GM18951 (cell line): ENCODE data around the gene MLPH.
A peak's percentile ranks its signal among the peaks of the same experiment; 100 is the strongest.

Source experiments
- POLR2A ChIP-seq: IDR thresholded peaks from 4 replicates; pipeline ENCODE4 v1.6.1; 2011; ENCODE audit warnings: mild to moderate bottlenecking; ENCODE audit not compliant: insufficient read length, insufficient read depth; ENCODE audit errors: extremely low read depth
- in situ Hi-C: fragments of 300-500 bp; cut with MboI; formaldehyde crosslinking; loops from one replicate; pipeline ENCODE4 v1.12.0; 2022; ENCODE audit warnings: low sequenced_read_pairs, mixed read lengths, inconsistent platforms; ENCODE audit not compliant: unreplicated experiment

The MLPH gene

DNA sequence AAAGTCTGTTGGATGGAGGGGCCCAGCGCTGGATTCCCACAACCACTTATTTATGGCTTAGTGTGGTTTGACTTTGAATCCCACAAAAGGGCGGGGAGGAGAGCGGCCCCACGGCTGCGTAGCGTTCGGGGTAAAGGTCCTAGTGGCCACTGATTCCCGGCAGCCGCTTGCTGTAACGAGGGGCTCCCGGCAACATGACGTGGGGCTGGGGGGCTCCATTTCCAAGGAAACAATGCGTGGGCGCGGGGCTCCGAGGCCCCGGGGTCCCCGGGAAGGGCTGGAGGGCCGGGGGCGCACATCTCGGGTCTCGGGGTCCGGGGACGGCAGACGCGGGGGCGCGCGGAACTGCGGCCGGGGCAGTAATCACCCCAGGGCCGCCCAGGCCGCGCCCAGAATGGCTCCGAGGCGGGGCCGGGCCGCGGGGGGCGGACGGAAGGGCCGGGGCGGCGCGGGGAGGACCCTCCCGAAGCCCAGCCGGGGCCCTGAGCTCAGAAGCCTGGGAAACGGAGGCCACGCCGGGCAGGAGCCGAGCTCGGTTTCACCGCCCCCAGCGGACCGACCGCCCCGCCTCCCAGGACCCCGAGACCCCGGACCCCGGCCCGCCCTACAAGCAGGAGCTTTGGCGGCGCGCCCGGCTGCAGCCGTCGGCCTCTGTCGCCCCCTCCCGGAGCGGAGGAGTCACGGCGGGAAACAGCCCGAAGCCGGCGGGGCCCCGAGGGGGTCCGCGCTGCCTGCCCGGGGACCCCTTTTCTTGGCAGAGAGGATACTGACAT lies 11.9 kb upstream of the MLPH start:
- TF ChIP-seq POLR2A, result peak; percentile 41
- in situ Hi-C loops, result no loop called here

DNA sequence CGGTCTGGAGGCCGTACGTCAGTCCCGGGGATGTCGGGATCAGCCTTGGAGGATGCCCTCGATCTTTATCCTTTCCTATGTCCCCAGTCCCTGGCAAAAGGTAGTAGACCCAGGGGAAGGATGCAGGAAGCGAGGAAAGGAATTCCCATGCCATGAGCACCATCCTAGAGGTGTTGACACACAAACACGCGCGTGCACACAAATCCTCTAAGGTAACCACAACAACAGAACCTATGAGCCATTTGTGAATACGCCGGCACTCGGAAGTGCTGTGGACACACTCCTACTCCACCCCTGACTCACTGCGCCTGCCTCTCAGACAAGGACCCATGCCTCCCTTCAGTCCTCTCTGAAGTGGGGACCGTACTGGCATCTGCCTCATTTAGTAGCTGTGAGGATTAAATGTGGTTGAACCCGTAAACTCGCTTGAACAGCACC lies 11.3 kb upstream of the MLPH start:
- no peak for TF ChIP-seq POLR2A
- in situ Hi-C loops, result no loop called here

DNA sequence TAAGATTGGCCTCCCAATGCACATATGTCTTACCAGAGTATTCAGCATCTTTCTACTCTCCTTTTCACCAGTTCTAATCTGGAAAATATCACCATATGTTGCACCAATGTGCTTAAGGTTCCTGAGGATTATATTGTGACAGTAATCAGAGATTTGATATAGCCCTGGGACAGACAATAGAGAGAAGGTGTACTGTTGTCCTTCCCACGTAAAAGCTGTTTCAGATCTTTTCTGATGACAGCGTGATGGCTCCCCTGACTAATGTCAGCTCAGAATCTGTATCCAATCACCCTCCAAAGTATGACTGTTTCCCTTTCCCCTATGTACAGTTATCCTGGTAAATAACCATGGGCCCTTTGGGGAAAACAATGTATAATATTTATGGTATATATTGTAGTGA lies 9.0 kb upstream of the MLPH start:
- in situ Hi-C loops, result no loop called here
- TF ChIP-seq POLR2A, result no peak

DNA sequence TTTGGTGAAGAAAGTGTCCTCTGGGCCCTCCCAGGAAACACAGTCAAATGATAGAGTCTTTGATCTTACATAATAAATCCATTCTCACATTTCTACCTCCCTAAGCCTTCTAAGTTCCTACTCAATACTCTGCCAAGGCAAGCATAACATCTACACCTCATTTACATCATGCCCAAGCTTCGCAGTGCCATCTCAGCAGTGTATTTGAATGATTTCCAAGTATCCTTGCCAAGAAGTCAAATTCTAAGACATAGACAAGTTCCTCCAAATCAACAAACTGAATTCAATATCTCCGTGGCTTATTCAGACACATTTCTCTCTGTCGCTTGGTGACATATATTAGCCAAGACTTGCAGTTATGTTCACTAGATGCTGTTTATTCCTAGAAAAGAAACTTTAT lies 8.1 kb upstream of the MLPH start:
- TF ChIP-seq POLR2A, result no peak
- in situ Hi-C loops, result no loop called here

DNA sequence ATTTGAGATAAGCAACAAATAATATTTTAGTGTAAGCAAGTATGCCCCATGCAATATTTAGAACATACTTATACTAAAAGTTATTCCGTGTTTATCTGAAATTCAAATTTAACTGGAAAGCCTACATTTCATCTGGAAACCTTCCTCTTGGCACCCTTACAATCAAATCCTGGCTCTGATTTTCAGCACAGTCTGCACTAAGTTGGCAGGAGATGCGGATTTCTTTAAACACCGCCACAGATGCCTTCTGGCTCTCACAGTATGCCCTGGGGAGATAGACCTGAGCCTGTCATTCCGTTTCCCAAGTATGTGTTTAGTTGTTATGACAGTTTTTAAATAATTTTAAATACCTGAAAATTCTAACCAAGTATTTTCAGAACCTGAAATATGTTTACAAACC lies 7.3 kb upstream of the MLPH start:
- TF ChIP-seq POLR2A, result no peak
- in situ Hi-C loops, result no loop called here

DNA sequence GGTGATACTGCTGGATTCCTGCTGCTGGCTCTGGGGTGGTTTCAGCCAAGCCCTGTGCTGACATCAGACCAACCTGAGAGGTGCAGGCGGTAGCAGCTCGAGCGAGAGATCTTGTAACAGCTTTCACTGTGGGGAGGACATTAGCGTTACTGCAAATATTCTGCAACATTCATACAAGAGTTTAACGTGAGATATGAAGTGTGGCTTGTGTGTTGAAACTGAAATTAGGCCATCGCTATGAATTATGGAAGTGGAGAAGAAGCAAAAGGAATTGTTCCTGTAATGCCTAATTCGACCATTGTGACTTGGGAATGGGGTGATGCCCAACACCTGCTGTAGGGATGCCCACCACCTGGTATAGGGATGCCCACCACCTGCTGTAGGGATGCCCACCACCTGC lies 6.5 kb upstream of the MLPH start:
- TF ChIP-seq POLR2A, result no peak
- in situ Hi-C loops, result no loop called here

DNA sequence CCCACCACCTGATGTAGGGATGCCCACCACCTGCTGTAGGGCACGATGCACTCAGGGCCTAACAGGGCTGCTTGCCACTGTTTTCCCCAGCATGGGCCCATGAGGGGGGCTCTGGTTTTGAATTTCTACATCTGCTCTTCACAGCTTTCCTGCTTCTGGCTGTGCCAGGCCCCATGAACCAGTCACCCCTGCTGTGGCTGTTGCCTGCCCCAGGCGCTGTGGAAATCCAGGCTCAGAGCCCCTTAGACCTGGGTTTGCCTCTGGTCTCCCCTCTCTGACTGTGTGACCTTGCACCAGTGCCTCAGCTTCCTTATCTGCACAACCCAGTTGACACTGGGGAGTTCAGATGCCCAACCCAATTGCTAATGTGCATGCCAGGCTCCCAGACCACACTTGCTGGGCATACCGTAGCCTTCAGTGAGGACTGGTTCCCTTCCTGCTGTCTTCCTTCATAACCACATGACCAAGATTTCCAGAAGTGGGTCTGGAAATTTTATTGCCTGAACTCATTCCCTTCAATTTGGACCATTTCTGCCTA lies 6.0 kb upstream of the MLPH start:
- in situ Hi-C loops, result no loop called here

DNA sequence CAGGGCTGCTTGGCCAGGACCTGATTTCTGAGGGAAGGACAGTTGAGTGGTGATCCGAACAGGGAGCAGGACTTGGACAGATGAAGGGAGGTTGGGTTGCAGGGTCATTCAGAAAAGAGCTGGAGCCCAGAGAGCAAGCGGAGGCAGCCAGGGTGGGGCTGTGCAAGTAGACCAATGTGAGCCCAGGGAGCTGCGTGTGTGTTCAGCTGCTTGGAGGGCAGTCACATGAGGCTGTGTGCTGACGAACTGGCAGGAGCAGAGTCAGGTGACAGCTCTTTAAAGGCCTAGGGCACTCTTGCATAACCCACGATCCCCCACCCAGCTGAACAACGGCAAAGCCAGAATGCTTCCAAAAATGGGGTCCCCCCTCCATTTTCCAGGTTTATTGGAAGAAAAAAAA lies 4.6 kb upstream of the MLPH start:
- no peak for TF ChIP-seq POLR2A
- in situ Hi-C loops, result no loop called here

More for the DNA sequence above, 6.0 kb upstream of the MLPH start:
- TF ChIP-seq POLR2A, result no peak

DNA sequence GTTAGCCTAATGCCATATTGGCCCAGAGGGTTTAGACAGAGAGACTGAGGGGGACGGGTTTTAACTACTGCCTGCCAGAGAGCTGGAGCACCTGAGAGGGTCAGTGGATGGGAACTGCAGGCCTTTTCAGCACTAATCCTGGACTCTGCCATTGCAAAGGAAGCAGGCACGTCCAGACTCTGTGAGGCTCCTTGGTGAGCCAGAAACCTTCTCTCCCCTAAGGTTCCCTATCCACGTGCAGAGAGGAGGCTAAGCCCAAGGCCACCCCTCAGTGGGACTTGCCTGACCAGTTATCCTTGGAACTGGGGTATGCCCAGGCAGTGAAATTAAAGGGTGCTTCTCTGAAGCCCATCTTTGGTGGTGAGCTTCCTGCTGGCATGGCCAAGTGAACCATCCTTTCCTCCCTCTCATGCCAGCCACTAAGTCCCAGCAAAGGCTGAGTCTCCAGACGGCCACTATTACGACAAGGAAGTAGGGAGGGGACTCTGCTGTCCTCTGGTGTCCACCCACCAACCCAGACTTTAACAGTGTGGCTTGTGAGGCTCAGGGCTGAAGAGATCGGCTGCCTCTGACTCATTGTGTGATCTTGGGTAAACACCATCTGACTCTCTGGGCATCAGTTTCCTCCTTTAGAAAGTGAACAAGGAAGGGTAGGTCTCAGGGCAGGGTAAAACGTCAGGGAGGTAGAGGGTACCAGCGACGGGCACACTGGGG lies 3.9 kb upstream of the MLPH start:
- no peak for TF ChIP-seq POLR2A
- in situ Hi-C loops, result no loop called here

DNA sequence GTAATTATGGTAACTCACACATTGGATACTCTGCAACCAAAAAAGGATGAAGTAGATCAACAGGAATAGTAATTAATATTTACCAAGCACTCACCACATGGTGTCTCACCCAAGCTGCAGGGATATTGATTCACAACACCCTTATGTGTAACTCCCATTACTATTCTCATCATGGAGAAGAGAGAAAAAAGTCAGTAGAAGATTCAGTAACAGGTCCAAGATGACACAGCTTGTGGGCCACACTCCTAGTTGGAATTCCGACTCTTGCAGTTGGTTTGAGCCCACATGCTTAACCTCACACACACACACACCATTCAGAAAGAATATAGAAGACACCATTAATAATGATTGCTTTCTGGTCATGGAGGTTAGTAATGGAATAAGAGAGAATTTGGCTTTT lies 1.7 kb upstream of the MLPH start:
- no peak for TF ChIP-seq POLR2A
- in situ Hi-C loops, result no loop called here

DNA sequence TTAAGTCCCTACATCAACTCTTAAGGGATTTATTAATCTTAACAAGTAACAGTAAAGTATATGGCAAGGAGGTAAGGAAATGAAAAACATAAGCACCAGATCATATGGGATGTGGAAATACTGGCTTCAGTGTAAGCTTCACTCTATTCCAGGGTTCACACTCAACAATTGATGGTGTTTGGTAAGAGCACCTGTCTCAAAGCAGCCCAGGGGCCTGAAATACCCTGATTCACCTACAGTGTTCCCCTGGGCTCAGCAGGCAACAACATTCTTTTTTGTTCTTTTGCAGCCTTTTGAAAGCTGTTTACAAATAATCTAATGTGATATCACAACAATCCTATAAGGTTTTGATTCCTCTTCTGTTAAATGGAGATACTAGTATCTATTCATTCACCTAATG lies 1.2 kb upstream of the MLPH start:
- TF ChIP-seq POLR2A, result no peak
- in situ Hi-C loops, result no loop called here

DNA sequence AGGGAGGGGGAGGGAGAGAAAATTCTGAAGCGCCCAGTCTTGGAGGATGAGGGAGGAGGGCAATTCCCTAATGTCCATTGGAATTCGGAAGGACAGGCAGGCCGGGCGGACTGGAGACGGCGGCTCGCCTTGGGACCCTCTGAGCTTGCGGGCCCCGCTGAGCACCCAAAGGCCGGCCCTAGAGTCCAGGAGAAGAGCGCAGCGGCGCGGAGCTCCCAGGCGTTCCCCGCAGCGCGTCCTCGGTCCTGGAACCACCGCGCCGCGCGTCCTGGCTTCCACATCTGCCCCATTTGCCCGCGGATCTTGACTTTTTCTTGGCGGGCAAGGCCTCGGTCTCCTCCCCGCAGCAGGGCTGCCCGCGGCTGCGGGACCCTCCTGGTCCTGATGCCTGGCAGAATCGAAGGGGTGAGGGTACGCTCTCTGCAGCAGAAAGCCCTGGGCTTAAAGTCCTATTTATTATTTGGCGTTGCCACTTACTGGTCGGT lies 675 bp upstream of the MLPH start:
- TF ChIP-seq POLR2A, result no peak
- in situ Hi-C loops, result no loop called here

DNA sequence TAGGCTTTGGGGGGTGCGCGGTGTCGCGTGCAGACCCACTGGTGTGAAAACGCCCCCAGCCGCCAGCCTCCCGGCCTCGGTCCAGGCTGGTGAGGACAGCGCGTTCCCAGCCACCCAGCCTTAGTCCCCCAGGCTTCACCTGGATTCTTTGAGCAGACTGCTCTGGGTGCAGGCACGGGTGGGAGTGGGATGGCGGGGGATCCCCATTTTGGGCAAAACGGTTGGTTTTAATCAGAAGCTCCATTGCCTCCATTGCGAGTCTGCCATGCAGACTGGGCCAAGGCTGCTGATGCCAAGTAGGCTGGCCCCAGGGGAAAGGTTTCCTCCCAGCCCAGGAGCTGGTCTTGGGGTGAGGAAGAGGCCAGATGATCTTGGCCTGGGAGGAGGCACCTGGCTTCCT lies 445 bp downstream of the MLPH start:
- in situ Hi-C loops, result no loop called here
- no peak for TF ChIP-seq POLR2A

DNA sequence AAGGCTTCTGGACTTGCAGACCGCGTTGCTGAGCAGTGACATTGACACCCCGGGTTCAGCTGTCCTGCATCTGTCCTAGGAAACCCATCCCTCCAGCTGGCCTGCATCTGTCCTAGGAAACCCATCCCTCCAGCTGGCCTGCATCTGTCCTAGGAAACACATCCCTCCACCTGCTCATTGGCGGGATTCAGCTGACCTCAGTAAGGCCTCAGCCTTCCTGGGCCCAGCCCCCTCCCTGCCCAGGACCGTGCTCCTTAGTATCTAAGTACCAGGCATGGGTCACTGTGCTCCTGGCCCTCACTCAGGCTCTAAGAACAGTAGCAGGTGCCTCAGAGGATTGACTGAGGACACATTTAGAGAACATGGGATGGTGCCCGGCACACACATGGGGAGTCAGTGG lies 1.2 kb downstream of the MLPH start:
- TF ChIP-seq POLR2A, result no peak
- in situ Hi-C loops, result no loop called here
